HepG2 (cell line): ENCODE results near the gene PLCB1. TPM values are rescaled to one million over a fixed set of nuclear protein-coding genes. Genes with fewer than 3 reads are reported as not detected.
A peak's percentile ranks its signal among the peaks of the same experiment; 100 is the strongest.

Experiments
- ATAC-seq: fragments of 200-7000 bp; cut with Tn5 transposase; 3 replicates; pipeline ENCODE4 v1.9.1; 2020; ENCODE audit warnings: mild to moderate bottlenecking, moderate library complexity
- BruUV-seq: library from RNA; stranded (reverse); fragments of 400-500 nt; replicated peaks from 2 replicates; lab custom pipeline; 2021; lab: Mats Ljungman, UMichigan
- CTCF ChIA-PET: fragments of 300-600 bp; formaldehyde crosslinking; extraction: SDS; loops from one replicate; lab custom pipeline; 2021; ENCODE audit warnings: low total read pairs, inconsistent platforms, low intra/inter-chr PET ratio; lab: Yijun Ruan, JAX
- POLR2A ChIA-PET: fragments of 350-600 bp; sonication (Branson Sonifier 250); formaldehyde crosslinking; loops from one replicate; lab custom pipeline; 2020; ENCODE audit warnings: antibody characterized with exemption, inconsistent platforms; lab: Yijun Ruan, JAX
- DNase-seq: peaks from one replicate; pipeline ENCODE4 v3.0.0-alpha.2; 2015; ENCODE audit warnings: low spot score
- FAIRE-seq: peaks from 3 replicates; lab custom pipeline; 2011; peaks lifted over from hg19 to GRCh38; lab: Jason Lieb, UNC
- H2AFZ ChIP-seq: one replicate; pipeline ENCODE4 v1.6.1; 2011; ENCODE audit warnings: low read length, inconsistent platforms
- H3K27ac ChIP-seq: fragments of 300-600 bp; 3 replicates; pipeline ENCODE4 v1.8.0; 2011; ENCODE audit warnings: mixed run types, mild to moderate bottlenecking, mixed read lengths, low read length, inconsistent platforms; ENCODE audit not compliant: insufficient read depth; ENCODE audit errors: extremely low read length
- H3K27me3 ChIP-seq, 2 experiments: fragments of 200-600 bp in 1 of 2; 2 replicates in 1 of 2; 3 replicates in 1 of 2; pipeline versions ENCODE4 v1.6.0 to v1.8.0; 2011; ENCODE audit warnings: low read length in 2 of 2, mild to moderate bottlenecking in 2 of 2, moderate library complexity in 2 of 2, inconsistent platforms in 1 of 2; ENCODE audit not compliant: insufficient read depth in 2 of 2, control insufficient read depth in 1 of 2
- H3K36me3 ChIP-seq, 2 experiments: fragments of 200-600 bp in 1 of 2; replicated peaks in 1 of 2; 2 replicates in 1 of 2; 3 replicates in 1 of 2; pipeline versions ENCODE4 v1.5.1 to v1.8.0; 2011; ENCODE audit warnings: low read length in 2 of 2, inconsistent platforms in 1 of 2; ENCODE audit not compliant: insufficient read depth in 2 of 2, control insufficient read depth in 1 of 2
- H3K4me1 ChIP-seq: 2 replicates; pipeline ENCODE4 v1.5.1; 2012; ENCODE audit warnings: low read length, inconsistent platforms; ENCODE audit not compliant: insufficient read depth
- H3K4me2 ChIP-seq: 2 replicates; pipeline ENCODE4 v1.6.0; 2011; ENCODE audit warnings: low read depth, low read length, inconsistent platforms
- H3K4me3 ChIP-seq, 3 experiments: fragments of 200-600 bp in 1 of 3; sonication (generic), shearing (Covaris generic) in 1 of 3; replicated peaks in 1 of 3; 2 replicates each; pipeline ENCODE4 v1.5.1; 2011 to 2016; ENCODE audit warnings: low read length in 3 of 3, inconsistent platforms in 2 of 3, low read depth in 2 of 3, mild to moderate bottlenecking in 2 of 3, control low read depth in 1 of 3, mixed read lengths in 1 of 3; ENCODE audit not compliant: insufficient read depth in 1 of 3
- H3K79me2 ChIP-seq: one replicate; pipeline ENCODE4 v1.6.1; 2011; ENCODE audit warnings: low read length, inconsistent platforms; ENCODE audit not compliant: insufficient read depth
- H3K9ac ChIP-seq: 2 replicates; pipeline ENCODE4 v1.6.0; 2011; ENCODE audit warnings: mild to moderate bottlenecking, low read depth, low read length, inconsistent platforms; ENCODE audit not compliant: insufficient read depth
- H3K9me3 ChIP-seq: 2 replicates; pipeline ENCODE4 v1.5.1; 2012; ENCODE audit warnings: mild to moderate bottlenecking, low read length
- H4K20me1 ChIP-seq: 2 replicates; pipeline ENCODE4 v1.6.0; 2011; ENCODE audit warnings: inconsistent platforms, mild to moderate bottlenecking, low read length, moderate library complexity; ENCODE audit not compliant: insufficient read depth
- CEBPB ChIP-seq: IDR thresholded peaks from 2 replicates; pipeline ENCODE4 v1.6.1; 2011; ENCODE audit warnings: low read depth, low read length, improper control_type of control experiment, borderline replicate concordance
- KLF12 ChIP-seq: sonication (generic); formaldehyde crosslinking; IDR thresholded peaks from 2 replicates; pipeline ENCODE4 v1.4.0; 2020; ENCODE audit warnings: missing genetic modification reagents, borderline replicate concordance
- TMF1 ChIP-seq: sonication (generic); formaldehyde crosslinking; IDR thresholded peaks from 2 replicates; pipeline ENCODE4 v1.8.1; 2022; ENCODE audit warnings: low read depth, missing genetic modification reagents
- ZNF232 ChIP-seq: sonication (generic); formaldehyde crosslinking; IDR thresholded peaks from 2 replicates; pipeline ENCODE4 v1.4.0; 2020; ENCODE audit warnings: missing genetic modification reagents, borderline replicate concordance
- ZNF547 ChIP-seq: sonication (generic); formaldehyde crosslinking; IDR thresholded peaks from 2 replicates; pipeline ENCODE4 v1.5.1; 2020; ENCODE audit warnings: mild to moderate bottlenecking, missing genetic modification reagents
- WGBS: methylation state at CpG from one replicate; pipeline ENCODE4 v1.1.6; 2017; ENCODE audit warnings: low lambda C conversion rate; 5-methylcytosine and 5-hydroxymethylcytosine counted together
- in situ Hi-C: cut with HindIII; loops from 2 replicates; pipeline ENCODE4 v1.10.0; 2017; ENCODE audit warnings: low pct_unique_long_range_greater_than_20kb; ENCODE audit not compliant: extremely low pct_ligation_motif_present
- intact Hi-C: fragments of 100-400 bp; cut with micrococcal nuclease; formaldehyde crosslinking; loops from one replicate; pipeline ENCODE4 v1.10.0; 2022; ENCODE audit not compliant: unreplicated experiment
- polyA plus RNA-seq, 8 experiments: library from polyadenylated mRNA; depleted of rRNA in 3 of 8; stranded (reverse) in 7 of 8; unstranded in 1 of 8; fragments of >200 nt; fragmentation: Illumina TruSeq in 4 of 8; extraction: Trizol in 4 of 8; gene quantifications; 2 replicates each; pipeline versions ENCODE4 v1.2.1 to v1.2.3, GENCODE V29; 2011 to 2016; ENCODE audit warnings: low read depth in 4 of 8, missing spikeins in 1 of 8, mixed read lengths in 1 of 8; ENCODE audit not compliant: insufficient read depth in 1 of 8
- total RNA-seq, 5 experiments: library from RNA; depleted of rRNA; stranded (reverse); fragments of >200 nt; fragmentation: Illumina TruSeq; extraction: Trizol; gene quantifications; 2 replicates each; pipeline ENCODE4 v1.2.3, GENCODE V29; 2016; ENCODE audit warnings: low read depth in 1 of 5
- TF ChIP-seq, protein P1 (sequence below): sonication (generic); formaldehyde crosslinking; conservative IDR thresholded peaks from 2 replicates; pipeline ENCODE4 v1.8.0; 2022; ENCODE audit warnings: low read depth, missing genetic modification reagents

Gene PLCB1
- total and polyA plus RNA-seq, 2 of the 13 experiments (the other 11 are each of a cell fraction or from before 2014, with no cell fraction given): 42.4 to 55.9 TPM

DNA sequence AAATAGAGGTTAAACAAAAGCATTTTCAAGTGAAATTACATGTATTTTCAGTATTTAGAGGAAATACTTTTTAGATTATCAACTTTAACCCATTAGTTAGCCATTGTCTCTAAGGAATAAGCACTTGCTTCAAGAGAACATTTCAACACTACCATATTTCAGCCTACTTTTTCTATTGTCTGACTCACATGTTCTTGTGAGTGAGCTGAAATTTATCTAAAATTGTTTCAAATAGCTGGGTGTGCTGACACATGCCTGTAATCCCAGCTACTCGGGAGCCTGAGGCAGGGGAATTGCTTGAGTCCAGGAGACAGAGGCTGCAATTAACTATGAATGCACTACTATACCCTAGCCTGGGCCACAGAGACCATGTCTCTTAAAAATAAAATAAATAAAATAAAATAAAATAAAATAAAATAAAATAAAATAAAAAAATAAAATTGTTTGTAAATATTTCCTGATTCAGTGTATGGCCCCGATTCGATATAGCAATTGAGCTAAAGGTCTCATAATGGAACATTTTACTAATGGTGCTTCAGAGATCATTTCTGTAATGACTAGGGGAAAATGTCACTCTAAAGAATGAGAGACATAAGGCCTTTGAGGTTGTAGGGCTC is 612.3 kb downstream of the PLCB1 start:
- H3K27me3 ChIP-seq: no peaks in the 10 kb centered on the region
- ATAC-seq (no peak), FAIRE-seq (no peak), DNase-seq (no peak)
- no peaks in the 10 kb centered on the region for H4K20me1 ChIP-seq
- no peak overlapping the region for H3K4me2 ChIP-seq
- H3K36me3 ChIP-seq: peaks cover 8 to 34% of the 10 kb centered on the region in 2 experiments; a peak in 4 of 5 replicates
- H3K4me3 ChIP-seq: no peak overlapping the region
- intact Hi-C loops (no loop called here), in situ Hi-C loops (no loop called here)
- no peaks in the 10 kb centered on the region for H3K4me1 ChIP-seq
- H3K27ac ChIP-seq: no peak overlapping the region
- ChIA-PET CTCF (no interaction called here), POLR2A (no interaction called here)
- TF ChIP-seq KLF12 (CRISPR knock-in tag) (no peak), ZNF232 (no peak)
- TF ChIP-seq, protein P1, sequence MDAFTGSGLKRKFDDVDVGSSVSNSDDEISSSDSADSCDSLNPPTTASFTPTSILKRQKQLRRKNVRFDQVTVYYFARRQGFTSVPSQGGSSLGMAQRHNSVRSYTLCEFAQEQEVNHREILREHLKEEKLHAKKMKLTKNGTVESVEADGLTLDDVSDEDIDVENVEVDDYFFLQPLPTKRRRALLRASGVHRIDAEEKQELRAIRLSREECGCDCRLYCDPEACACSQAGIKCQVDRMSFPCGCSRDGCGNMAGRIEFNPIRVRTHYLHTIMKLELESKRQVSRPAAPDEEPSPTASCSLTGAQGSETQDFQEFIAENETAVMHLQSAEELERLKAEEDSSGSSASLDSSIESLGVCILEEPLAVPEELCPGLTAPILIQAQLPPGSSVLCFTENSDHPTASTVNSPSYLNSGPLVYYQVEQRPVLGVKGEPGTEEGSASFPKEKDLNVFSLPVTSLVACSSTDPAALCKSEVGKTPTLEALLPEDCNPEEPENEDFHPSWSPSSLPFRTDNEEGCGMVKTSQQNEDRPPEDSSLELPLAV: no peak
- BruUV-seq: no TSS peak
- 98% methylated on average over 3 of the region's 3 CpGs for WGBS
- no peak overlapping the region for H3K9ac ChIP-seq
- H2AFZ ChIP-seq: no peak overlapping the region
- H3K79me2 ChIP-seq: no peaks in the 10 kb centered on the region
- H3K9me3 ChIP-seq: no peaks in the 10 kb centered on the region

DNA sequence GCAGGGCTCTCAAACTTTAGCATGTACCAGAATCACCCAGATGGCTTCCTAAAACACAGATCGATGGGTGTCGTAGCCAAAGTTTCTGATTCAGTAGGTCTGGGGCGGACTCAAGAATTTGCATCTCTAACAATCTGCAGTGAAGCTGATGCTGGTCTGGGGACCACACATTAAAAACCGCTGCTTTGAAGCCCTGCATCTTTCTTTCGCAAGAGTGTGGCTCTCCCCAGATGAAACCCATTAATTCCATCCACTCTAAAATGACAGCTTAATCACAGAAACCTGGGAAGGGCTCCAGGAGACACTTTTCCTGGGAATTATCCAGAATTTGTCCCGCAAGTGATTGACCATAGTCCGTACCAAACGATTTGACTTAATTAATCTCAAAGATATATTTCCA is 617.0 kb downstream of the PLCB1 start:
- no peaks in the 10 kb centered on the region for H3K79me2 ChIP-seq
- no peaks in the 10 kb centered on the region for H3K9me3 ChIP-seq
- H3K4me2 ChIP-seq: no peak overlapping the region
- no peak overlapping the region for H3K4me3 ChIP-seq
- DNase-seq: no peak
- BruUV-seq: no TSS peak
- POLR2A ChIA-PET: no interaction called here
- no peaks in the 10 kb centered on the region for H3K27me3 ChIP-seq
- TF ChIP-seq TMF1 (CRISPR knock-in tag) (no peak), ZNF547 (CRISPR knock-in tag) (no peak), CEBPB (0 out of 2 replicates have a peak, but pooled peaks have one; percentile 3)
- 94% methylated on average over 8 of the region's 8 CpGs for WGBS
- CTCF ChIA-PET: no interaction called here
- H3K4me1 ChIP-seq: peaks cover 6% of the 10 kb centered on the region; the same call in 1 of the 2 replicates
- FAIRE-seq: no peak
- no peak overlapping the region for H2AFZ ChIP-seq
- peaks cover 11 to 14% of the 10 kb centered on the region in 2 experiments; a peak in 3 of 5 replicates for H3K36me3 ChIP-seq
- no peak overlapping the region for H3K27ac ChIP-seq
- no peaks in the 10 kb centered on the region for H4K20me1 ChIP-seq
- H3K9ac ChIP-seq: no peak overlapping the region
- no peak for ATAC-seq
- in situ Hi-C loops: no loop called here
- intact Hi-C loops: no loop called here
